ENCODE measurements around the gene ASCC2.
A peak's percentile ranks its signal among the peaks of the same experiment; 100 is the strongest.
"Not testable (repeated sequence)": the region's sequence is repeated elsewhere in the genome, so short reads cannot be mapped to it uniquely, and the experiment has no call there.

ASCC2 gene

GRCh38 chr22:29855611-29856181 lies 17.6 kb upstream of the ASCC2 start:
- no peak for DNase-seq

GRCh38 chr22:29854432-29854831 lies 16.4 kb upstream of the ASCC2 start:
- no peak for DNase-seq

- no peak for DNase-seq
These were observed 10.0 kb upstream of the ASCC2 start for GRCh38 chr22:29848111-29848510.

GRCh38 chr22:29846290-29846689 lies 8.2 kb upstream of the ASCC2 start:
- no peak for DNase-seq

- no peak for DNase-seq
These were observed 4.7 kb upstream of the ASCC2 start for GRCh38 chr22:29842740-29843139.

GRCh38 chr22:29842172-29842571 lies 4.1 kb upstream of the ASCC2 start:
- DNase-seq, result no peak

GRCh38 chr22:29840498-29840897 lies 2.4 kb upstream of the ASCC2 start:
- DNase-seq, result no peak

GRCh38 chr22:29839039-29839438 lies 965 bp upstream of the ASCC2 start:
- DNase-seq, result no peak

- DNase-seq, result no peak
These were observed 504 bp upstream of the ASCC2 start for GRCh38 chr22:29838599-29838956.

GRCh38 chr22:29836791-29837370 lies 1.2 kb downstream of the ASCC2 start:
- DNase-seq, result not testable (repeated sequence)

GRCh38 chr22:29834046-29834445 lies 4.0 kb downstream of the ASCC2 start:
- no peak for DNase-seq

- no peak for DNase-seq
These were observed 4.6 kb downstream of the ASCC2 start for GRCh38 chr22:29833392-29833965.

- DNase-seq, result no peak
These were observed 6.1 kb downstream of the ASCC2 start for GRCh38 chr22:29831958-29832357.

GRCh38 chr22:29831186-29831921 lies 6.7 kb downstream of the ASCC2 start:
- no peak for DNase-seq

GRCh38 chr22:29830585-29830984 lies 7.5 kb downstream of the ASCC2 start:
- no peak for DNase-seq

GRCh38 chr22:29827726-29828125 lies 10.3 kb downstream of the ASCC2 start:
- not testable (repeated sequence) for DNase-seq

GRCh38 chr22:29827091-29827490 lies 11.0 kb downstream of the ASCC2 start:
- DNase-seq, result no peak

GRCh38 chr22:29825578-29825977 lies 12.5 kb downstream of the ASCC2 start:
- DNase-seq, result no peak

GRCh38 chr22:29824677-29825076 lies 13.4 kb downstream of the ASCC2 start:
- no peak for DNase-seq

GRCh38 chr22:29821291-29822016 lies 16.6 kb downstream of the ASCC2 start:
- peak; percentile 17 for DNase-seq

GRCh38 chr22:29820961-29821290 lies 17.1 kb downstream of the ASCC2 start:
- DNase-seq, result no peak

- DNase-seq, result no peak
These were observed 18.6 kb downstream of the ASCC2 start for GRCh38 chr22:29819501-29819900.

GRCh38 chr22:29817724-29818123 lies 20.4 kb downstream of the ASCC2 start:
- DNase-seq, result no peak

GRCh38 chr22:29816980-29817379 lies 21.1 kb downstream of the ASCC2 start:
- DNase-seq, result no peak
